ENCODE measurements around the gene NT5C1A.

NT5C1A gene

GRCh38 chr1:39649636-39650185 lies 22.2 kb downstream of the NT5C1A start:
- in situ Hi-C loops (cut with MboI; ENCODE audit: low sequenced_read_pairs, unreplicated experiment), result no loop called here
- TF ChIP-seq CTCF (IDR thresholded peaks at IDR 0.05; ENCODE audit: borderline replicate concordance, control extremely low read depth, extremely low read depth, insufficient read depth, missing control alignments), result no peak
- DNase-seq (ENCODE audit: low spot score), result no peak

- DNase-seq (ENCODE audit: low spot score), result no peak
- in situ Hi-C loops (cut with MboI; ENCODE audit: low sequenced_read_pairs, unreplicated experiment), result no loop called here
- TF ChIP-seq CTCF (IDR thresholded peaks at IDR 0.05; ENCODE audit: borderline replicate concordance, control extremely low read depth, extremely low read depth, insufficient read depth, missing control alignments), result no peak
Measured at GRCh38 chr1:39648496-39648895, 23.4 kb downstream of the NT5C1A start.

GRCh38 chr1:39647247-39647646 lies 24.7 kb downstream of the NT5C1A start:
- no peak for TF ChIP-seq CTCF (IDR thresholded peaks at IDR 0.05; ENCODE audit: borderline replicate concordance, control extremely low read depth, extremely low read depth, insufficient read depth, missing control alignments)
- in situ Hi-C loops (cut with MboI; ENCODE audit: low sequenced_read_pairs, unreplicated experiment), result no loop called here
- no peak for DNase-seq (ENCODE audit: low spot score)

GRCh38 chr1:39646232-39647081 lies 25.4 kb downstream of the NT5C1A start:
- no peak for DNase-seq (ENCODE audit: low spot score)
- in situ Hi-C loops (cut with MboI; ENCODE audit: low sequenced_read_pairs, unreplicated experiment), result no loop called here
- TF ChIP-seq CTCF (IDR thresholded peaks at IDR 0.05; ENCODE audit: borderline replicate concordance, control extremely low read depth, extremely low read depth, insufficient read depth, missing control alignments), result no peak

GRCh38 chr1:39645411-39646043 lies 26.4 kb downstream of the NT5C1A start:
- in situ Hi-C loops (cut with MboI; ENCODE audit: low sequenced_read_pairs, unreplicated experiment), result no loop called here
- no peak for TF ChIP-seq CTCF (IDR thresholded peaks at IDR 0.05; ENCODE audit: borderline replicate concordance, control extremely low read depth, extremely low read depth, insufficient read depth, missing control alignments)
- no peak for DNase-seq (ENCODE audit: low spot score)

- no peak for DNase-seq (ENCODE audit: low spot score)
- no peak for TF ChIP-seq CTCF (IDR thresholded peaks at IDR 0.05; ENCODE audit: borderline replicate concordance, control extremely low read depth, extremely low read depth, insufficient read depth, missing control alignments)
- in situ Hi-C loops (cut with MboI; ENCODE audit: low sequenced_read_pairs, unreplicated experiment), result no loop called here
Measured at GRCh38 chr1:39643705-39644104, 28.2 kb downstream of the NT5C1A start.
